ENCODE data around the gene PLA2G1B. TPM values are rescaled to one million over a fixed set of nuclear protein-coding genes. Genes with fewer than 3 reads are reported as not detected.

Gene PLA2G1B
- total RNA-seq, 2 experiments from 2014 or later = 0.99 TPM; not detected in 1

GRCh38 chr12:120370343-120371243 is 43.0 kb upstream of the PLA2G1B start:
- ATAC-seq = no peak
- Mint-ChIP-seq H3K27me3 (peaks cover 65% of the 10 kb centered on the region), H3K9me3 (no peaks in the 10 kb centered on the region), H3K36me3 (ENCODE audit: low read depth) (no peaks in the 10 kb centered on the region), H3K27ac (no peak overlapping the region), H3K4me1 (ENCODE audit: low read depth) (peaks cover 11% of the 10 kb centered on the region), H3K4me3 (peak overlapping the region; percentile 63)
- DNase-seq = no peak
- POLR2A ChIA-PET = interaction anchor here (0.6 kb wide), 1 partner anchor 79 kb away, joined by 3 read pairs; no protein-coding TSS in a partner anchor
- CTCF ChIA-PET = no interaction called here
- intact Hi-C loops (cut with micrococcal nuclease) = no loop called here
- no peak for TF ChIP-seq CTCF (IDR thresholded peaks at IDR 0.05)

- Mint-ChIP-seq H3K27me3 (peaks cover 70% of the 10 kb centered on the region), H3K4me1 (ENCODE audit: low read depth) (peaks cover 11% of the 10 kb centered on the region), H3K9me3 (no peaks in the 10 kb centered on the region), H3K27ac (no peak overlapping the region), H3K36me3 (ENCODE audit: low read depth) (no peaks in the 10 kb centered on the region), H3K4me3 (peak overlapping the region; percentile 63)
- no peak for DNase-seq
- ChIA-PET CTCF (no interaction called here), POLR2A (interaction anchor here (0.6 kb wide), 1 partner anchor 78 kb away, joined by 3 read pairs; no protein-coding TSS in a partner anchor)
- intact Hi-C loops (cut with micrococcal nuclease) = no loop called here
- no peak for TF ChIP-seq CTCF (IDR thresholded peaks at IDR 0.05)
- ATAC-seq = no peak
Measured at GRCh38 chr12:120369603-120370342, 42.2 kb upstream of the PLA2G1B start.

DNA sequence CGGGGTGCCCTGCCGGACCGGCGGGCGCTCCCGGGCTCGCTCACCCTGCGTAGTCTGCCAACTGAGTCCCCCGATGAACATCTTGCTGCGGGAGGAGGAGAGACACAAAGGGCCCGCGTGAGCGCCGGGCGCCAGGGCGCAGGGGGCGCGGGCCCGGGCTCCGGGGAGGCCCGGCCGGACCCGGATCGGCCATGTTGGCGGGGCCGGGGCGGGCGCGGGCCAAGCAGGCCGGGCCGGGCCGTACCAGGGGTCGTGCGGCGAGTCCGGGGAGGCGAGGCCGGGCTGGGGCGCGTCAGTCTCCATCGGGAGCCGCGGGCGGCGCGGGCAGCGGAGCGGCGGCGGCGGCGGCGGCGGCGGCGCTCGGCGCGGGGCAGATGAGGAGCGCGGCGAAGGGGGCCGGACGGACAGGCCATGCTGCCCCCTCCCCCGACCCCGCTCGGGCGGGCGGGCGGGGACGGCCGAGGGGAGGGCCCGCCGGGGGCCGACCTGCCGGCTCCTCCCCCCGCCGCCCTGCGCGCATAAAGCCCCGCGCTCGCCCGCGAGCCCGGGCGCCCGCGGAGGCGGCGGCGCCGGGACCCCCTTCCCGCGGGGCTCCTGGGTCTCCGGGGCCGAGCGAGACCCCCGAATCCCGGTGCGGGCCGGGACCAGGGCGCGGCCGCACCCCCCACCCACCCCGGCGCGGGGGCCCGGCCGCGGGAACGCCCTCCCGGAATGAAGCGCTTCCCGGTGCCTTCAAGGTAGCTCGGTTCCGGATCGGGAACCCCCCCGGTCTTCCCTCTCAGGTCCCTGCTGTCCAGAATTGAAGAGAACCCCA is 41.4 kb upstream of the PLA2G1B start, which contains the start of gene MSI1:
Gene MSI1 (minus strand): TSS at position 376 of the 814 bp plus-strand sequence. CDS start 73 bp downstream, at position 303.
- Mint-ChIP-seq H3K27ac (no peak within 1 kb of the TSS), H3K9me3 (no peaks in the 10 kb centered on the region), H3K36me3 (ENCODE audit: low read depth) (no peaks in the 10 kb centered on the region), H3K4me3 (peak within 1 kb of the TSS; percentile 63), H3K27me3 (peaks cover 64% of the 10 kb centered on the region), H3K4me1 (ENCODE audit: low read depth) (peaks cover 11% of the 10 kb centered on the region)
- ChIA-PET POLR2A (no interaction called here), CTCF (interaction anchor here (1.4 kb wide), 1 partner anchor 60 kb away, joined by 6 read pairs; no protein-coding TSS in a partner anchor)
- TF ChIP-seq CTCF (IDR thresholded peaks at IDR 0.05) = no peak
- intact Hi-C loops (cut with micrococcal nuclease) = no loop called here
- ATAC-seq = no peak
- no peak for DNase-seq

GRCh38 chr12:120367924-120368788 is 40.6 kb upstream of the PLA2G1B start:
- ChIA-PET POLR2A (interaction anchor here (1.4 kb wide), 1 partner anchor 89 kb away, joined by 3 read pairs; no protein-coding TSS in a partner anchor), CTCF (interaction anchor here (0.9 to 2.3 kb wide), 16 partner anchors 8 to 140 kb away, joined by 3 to 13 read pairs (median 4); partner anchors contain the start of genes COX6A1 and PLA2G1B)
- intact Hi-C loops (cut with micrococcal nuclease) = no loop called here
- Mint-ChIP-seq H3K4me3 (peak overlapping the region; percentile 58), H3K9me3 (no peaks in the 10 kb centered on the region), H3K27ac (no peak overlapping the region), H3K36me3 (ENCODE audit: low read depth) (no peaks in the 10 kb centered on the region), H3K4me1 (ENCODE audit: low read depth) (peaks cover 11% of the 10 kb centered on the region), H3K27me3 (peaks cover 68% of the 10 kb centered on the region)
- no peak for TF ChIP-seq CTCF (IDR thresholded peaks at IDR 0.05)
- DNase-seq (peak; percentile 68), ATAC-seq (peak; percentile 72)
